GM06990 (cell line): ENCODE results near the gene DTX4.

ENCODE experiments used
- DNase-seq: peaks from one replicate; pipeline ENCODE4 v3.0.0-alpha.2; 2011; ENCODE audit not compliant: insufficient read length; ENCODE audit errors: extremely low read depth
- H3K27me3 ChIP-seq: replicated peaks from 2 replicates; pipeline ENCODE4 v1.6.0; 2011; ENCODE audit warnings: low read length; ENCODE audit not compliant: control insufficient read depth, insufficient read depth
- H3K36me3 ChIP-seq: 2 replicates; pipeline ENCODE4 v1.5.1; 2011; ENCODE audit warnings: low read length; ENCODE audit not compliant: control insufficient read depth, insufficient read depth
- H3K4me3 ChIP-seq: replicated peaks from 2 replicates; pipeline ENCODE4 v1.5.1; 2011; ENCODE audit warnings: low read depth, mild to moderate bottlenecking, control low read depth, low read length
- CTCF ChIP-seq: IDR thresholded peaks from 2 replicates; pipeline ENCODE4 v1.5.1; 2011; ENCODE audit warnings: low read length, control low read depth, mild to moderate bottlenecking, inconsistent platforms; ENCODE audit not compliant: insufficient read depth, poor library complexity, severe bottlenecking

The DTX4 gene

GRCh38 chr11:59212744-59213631 lies 41.1 kb downstream of the DTX4 start, which contains the start of gene MPEG1:
MPEG1 (minus strand) TSS chr11:59212927; CDS start chr11:59212865, 62 bp downstream.
- H3K36me3 ChIP-seq, result no peaks in the 10 kb centered on the region
- no peaks in the 10 kb centered on the region for H3K27me3 ChIP-seq
- TF ChIP-seq CTCF, result no peak
- peak; percentile 49 for DNase-seq
- H3K4me3 ChIP-seq, result peak within 1 kb of the TSS; percentile 51

GRCh38 chr11:59214141-59214893 lies 42.4 kb downstream of the DTX4 start:
- no peaks in the 10 kb centered on the region for H3K27me3 ChIP-seq
- no peak for TF ChIP-seq CTCF
- no peak overlapping the region for H3K4me3 ChIP-seq
- no peak for DNase-seq
- no peaks in the 10 kb centered on the region for H3K36me3 ChIP-seq

- H3K27me3 ChIP-seq, result no peaks in the 10 kb centered on the region
- DNase-seq, result peak; percentile 85
- H3K36me3 ChIP-seq, result no peaks in the 10 kb centered on the region
- H3K4me3 ChIP-seq, result no peak overlapping the region
- TF ChIP-seq CTCF, result no peak
These were observed 45.0 kb downstream of the DTX4 start for GRCh38 chr11:59216641-59217564.

- no peak for DNase-seq
- no peaks in the 10 kb centered on the region for H3K27me3 ChIP-seq
- TF ChIP-seq CTCF, result no peak
These were observed 46.4 kb downstream of the DTX4 start for GRCh38 chr11:59218319-59218718.

GRCh38 chr11:59218893-59219292 lies 47.0 kb downstream of the DTX4 start:
- no peak for DNase-seq
- Histone ChIP-seq H3K36me3 (no peaks in the 10 kb centered on the region), H3K27me3 (no peaks in the 10 kb centered on the region), H3K4me3 (no peak overlapping the region)
- no peak for TF ChIP-seq CTCF

More at GRCh38 chr11:59218319-59218718, 46.4 kb downstream of the DTX4 start:
- H3K36me3 ChIP-seq, result no peaks in the 10 kb centered on the region
- H3K4me3 ChIP-seq, result no peak overlapping the region
